ENCODE results near the gene CAMSAP2.

CAMSAP2 gene

DNA sequence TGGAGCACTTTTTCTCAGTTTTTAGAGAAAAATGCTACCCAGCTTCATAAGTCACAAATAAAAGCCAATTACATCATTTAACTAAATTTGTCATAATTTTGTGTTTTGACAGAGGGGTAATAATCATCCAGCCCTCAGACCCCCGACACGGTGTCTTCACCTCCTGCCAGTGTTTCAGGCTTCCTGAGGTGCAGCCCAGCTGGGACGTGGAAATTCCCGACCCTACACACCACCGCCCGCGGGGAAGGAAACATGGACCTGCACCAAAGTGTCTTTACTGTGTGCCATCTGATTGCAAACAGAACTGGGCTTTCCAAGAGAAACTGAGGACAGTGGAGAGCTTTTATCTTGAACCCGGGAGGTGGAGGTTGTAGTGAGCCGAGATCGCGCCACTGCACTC lies 148.3 kb downstream of the CAMSAP2 start:
- DNase-seq, result no peak

DNA sequence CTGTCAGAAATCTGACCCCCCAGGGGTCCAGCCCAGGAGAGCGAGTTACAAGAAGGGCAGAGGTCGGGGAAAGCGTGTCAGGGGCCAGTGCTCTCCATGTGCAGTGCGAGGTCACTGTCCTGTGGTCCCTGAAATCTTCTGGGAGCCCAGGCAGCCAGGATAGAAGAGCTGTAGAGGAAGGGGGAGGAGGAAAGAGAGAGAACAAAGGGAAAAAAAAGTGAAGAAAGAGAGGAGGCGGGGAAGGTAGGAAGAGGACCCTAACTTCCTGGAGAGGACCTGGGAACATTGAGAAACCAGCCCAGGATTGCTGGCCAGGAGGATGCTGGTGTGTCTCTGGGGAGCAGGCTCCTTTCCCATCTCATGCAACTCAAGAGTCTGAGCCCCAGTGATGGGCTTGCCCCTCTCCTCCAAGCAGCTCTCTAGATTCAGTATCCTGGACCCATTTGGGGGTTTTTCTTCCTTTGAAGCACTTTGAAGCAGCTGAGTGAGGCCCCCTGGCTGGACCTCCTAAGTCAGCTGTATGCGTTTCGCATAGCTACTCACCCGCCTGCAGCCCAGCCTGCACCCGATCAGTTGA lies 149.2 kb downstream of the CAMSAP2 start:
- no peak for DNase-seq

DNA sequence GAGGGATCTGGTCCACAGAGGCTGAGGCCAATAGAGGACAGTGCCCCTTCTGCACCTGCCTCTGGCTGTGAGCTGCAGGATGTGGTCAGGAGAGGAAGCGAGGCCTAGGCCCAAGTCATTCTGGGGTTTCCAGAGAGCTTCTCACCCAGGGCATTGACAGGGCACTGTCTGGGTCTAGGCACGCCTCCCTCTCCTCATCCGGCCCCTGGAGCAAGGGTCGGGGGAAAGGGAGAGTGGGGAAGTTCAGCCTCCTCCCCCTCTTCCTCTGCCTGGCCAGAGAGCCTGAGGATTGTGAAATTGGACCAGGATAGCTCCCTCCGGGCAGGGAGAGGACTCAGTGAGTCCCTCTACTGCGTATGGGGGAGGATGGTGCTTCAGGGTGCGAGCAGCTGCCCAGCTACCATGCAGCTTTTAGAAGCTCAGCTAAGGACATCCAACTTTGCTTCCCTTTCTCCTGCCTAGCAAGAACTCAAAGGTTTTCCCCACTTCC lies 149.7 kb downstream of the CAMSAP2 start:
- peak; percentile 93 for DNase-seq

DNA sequence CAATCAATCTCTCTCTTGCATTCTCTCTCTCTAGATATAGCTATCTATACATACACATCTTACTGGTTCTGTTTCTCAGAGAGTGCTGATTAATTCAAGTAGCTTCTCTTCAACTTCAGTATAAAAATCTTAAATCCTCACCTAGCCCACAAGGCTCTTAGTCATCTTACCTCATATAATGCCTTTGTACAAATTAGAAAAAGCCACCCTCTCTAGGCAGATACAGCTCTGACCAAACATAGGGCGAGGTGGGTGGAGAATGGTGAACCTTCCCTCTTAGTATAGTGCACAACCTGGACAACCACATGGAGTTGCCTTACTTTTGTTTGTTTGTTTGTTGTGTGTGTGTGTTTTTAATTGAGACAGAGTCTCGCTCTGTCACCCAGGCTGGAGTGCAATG lies 150.9 kb downstream of the CAMSAP2 start:
- DNase-seq, result no peak

DNA sequence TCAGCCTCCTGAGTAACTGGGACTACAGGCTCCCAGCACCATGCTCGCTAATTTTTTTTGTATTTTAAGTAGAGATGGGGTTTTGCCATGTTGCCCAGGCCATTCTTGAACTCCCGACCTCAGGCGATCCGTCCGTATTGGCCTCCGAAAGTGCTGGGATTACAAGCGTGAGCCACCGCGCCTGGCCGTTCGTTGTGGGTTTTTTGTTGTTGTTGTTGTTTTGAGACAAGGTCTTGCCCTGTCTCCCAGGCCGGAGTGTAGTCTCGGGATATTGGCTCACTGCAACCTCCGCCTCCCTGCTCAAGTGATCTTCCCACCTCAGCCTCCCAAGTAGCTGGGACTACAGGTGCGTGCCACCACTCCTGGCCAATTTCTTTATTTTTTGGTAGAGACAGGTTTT lies 151.3 kb downstream of the CAMSAP2 start:
- DNase-seq, result no peak

DNA sequence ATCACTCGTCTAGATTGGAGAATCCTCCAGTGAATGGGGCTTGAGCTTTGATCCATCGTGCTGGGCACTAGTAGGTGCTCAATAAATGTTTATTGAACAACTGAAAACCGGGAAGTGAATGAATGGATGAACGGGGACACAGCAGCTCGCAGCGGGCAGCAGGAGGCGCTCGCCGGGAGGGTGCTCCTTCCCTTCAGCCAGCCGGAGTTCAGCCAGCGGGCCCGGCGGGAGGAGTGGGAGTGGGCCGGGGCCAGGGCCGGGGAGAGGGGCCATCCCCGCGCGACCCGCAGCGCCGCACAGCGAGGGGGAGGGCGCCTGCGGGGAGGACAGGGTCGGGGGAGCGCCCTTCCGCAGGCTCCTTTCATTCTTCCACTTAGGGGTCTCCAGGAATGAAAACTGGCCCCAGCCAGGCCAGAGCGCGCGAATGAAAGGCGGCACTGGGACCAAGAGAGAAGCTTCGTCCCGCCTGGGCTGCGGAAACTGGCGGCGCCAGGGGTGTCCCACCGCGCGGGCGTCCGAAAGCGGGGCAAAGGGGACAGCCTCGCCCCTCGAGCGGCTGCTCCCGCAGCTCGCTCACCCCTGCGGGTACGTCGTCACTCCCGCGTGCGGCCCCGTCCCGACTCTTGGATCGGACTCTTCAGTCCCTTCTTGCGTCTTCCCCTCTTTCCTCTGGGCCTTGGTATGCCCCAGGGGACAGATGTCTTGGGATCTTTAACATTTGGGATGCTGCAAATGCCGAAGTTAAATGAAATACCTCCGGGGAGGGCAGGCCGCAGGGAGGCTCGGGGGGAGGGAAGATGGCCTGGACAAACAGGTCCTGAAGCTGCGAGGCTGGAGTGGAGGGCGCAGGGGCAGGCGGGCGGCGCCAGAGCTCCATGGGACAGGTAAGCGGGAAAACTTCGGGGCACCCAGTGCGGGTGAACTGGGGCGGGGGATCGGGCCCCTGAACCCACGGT lies 152.4 kb downstream of the CAMSAP2 start:
- no peak for DNase-seq

DNA sequence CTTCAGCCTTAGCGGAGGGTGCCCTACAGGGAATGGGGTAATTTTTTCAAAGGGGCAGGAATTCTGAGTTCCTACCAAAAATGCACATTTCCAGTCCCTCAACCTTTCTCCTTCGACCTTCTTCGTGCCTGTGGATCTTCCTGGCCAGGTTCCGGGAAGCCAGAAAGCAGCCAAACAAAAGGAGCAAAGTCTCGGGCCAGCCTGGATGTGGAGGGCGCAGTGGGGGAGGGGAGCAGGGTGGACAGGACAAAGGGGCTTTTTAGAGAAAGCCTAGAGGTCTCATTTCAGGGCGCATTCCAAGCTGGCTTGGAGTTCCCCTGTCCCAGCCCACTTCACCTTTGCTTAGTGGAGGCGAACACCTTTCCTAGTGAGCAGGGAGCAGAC lies 153.1 kb downstream of the CAMSAP2 start:
- DNase-seq, result no peak

DNA sequence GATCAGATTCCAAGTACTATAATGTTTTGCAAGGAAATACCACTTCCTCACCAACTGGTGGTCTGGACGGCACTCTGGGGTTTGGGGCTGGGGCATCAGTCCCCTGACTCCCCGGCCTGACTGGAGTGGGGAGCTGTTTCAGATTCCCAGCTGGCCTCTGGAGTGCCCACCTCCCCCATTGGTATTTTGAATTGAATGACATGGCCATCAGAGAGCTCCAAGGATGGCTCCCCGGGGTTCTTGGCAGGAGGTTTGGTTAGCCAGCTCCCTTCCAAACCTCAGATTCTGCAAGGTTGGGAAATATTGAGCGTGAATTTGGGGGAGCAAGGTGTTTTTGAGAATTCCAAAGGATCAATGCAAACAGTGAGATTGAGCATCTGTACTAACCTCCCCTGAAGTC lies 153.9 kb downstream of the CAMSAP2 start:
- DNase-seq, result peak; percentile 13

DNA sequence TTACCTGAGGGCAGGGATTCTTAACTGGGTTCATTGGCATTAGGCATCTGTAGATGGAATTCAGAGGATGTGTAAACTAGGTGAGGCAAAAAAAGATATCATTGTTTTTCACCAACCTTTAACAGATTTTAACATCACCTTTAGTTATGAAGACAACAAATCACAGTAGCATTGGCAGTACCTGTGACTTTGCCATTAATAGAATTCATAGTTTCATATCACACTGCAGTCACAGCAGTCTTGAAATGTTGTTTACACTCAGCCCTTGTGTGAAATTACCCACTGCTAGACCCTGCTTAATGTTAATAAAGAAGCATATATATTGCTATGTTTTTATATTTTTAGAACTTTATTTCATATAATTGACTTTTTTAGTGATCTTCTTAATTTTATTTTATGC lies 154.3 kb downstream of the CAMSAP2 start:
- DNase-seq, result no peak

DNA sequence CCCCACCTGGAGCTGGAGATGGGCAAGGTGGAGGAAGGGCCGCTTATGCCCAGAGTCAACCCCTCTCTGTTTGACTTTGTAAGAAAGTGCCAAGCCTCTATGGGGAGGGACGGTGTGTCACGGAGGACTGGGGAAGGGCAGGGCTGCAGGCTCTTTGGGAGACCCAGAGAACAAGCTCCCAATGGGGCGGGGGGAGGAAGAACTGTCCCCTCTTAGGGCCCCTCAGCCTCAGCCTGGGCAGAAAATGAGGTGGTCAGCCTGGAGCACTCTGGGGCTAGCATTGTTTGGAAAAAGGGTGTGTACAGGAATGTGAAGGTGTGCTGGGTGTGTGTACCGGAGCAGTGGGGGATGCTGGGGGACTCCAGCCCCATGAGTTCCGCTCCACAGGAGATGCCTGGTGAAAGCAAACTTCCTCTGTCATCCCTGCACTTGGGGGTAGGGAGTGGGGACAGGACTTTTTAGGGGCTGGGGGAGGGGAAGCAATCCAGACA lies 154.8 kb downstream of the CAMSAP2 start:
- DNase-seq, result no peak

DNA sequence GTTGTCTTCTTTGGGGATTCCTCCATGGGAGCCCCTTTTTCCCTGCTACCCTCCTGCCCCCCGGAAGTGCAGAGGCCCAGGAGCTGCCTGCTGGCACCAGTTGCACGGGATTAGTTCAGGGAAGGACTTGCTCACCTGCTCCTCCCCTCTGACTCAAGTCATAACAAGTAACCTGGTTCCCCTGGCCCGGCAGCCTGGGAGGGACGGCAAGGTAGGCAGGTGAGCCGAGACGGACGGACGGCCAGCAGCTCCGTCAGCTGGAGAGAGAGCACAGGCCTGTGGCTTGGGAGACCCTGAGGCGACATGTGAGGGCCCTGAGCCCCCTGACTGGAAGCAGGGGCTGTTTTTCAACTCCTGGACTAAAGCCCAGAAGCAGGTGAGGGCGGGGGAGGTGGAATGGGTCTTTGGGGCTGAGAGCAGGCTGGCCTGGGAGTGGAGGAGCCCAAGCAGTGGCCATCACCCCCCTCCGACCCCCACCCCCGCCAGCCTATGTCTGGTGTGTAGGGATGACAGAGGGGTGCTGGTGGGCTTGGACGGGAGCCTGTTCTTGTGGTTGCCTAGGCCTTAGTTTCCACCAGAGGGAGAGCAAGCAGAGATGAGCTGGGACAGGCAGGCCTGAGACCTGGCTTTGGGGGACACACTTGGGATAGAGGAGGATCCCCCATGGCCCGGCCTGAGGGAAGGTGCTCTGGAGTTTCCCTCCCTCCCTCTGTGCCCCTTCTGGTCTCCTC lies 156.2 kb downstream of the CAMSAP2 start, which contains the start of gene INAVA:
TSS of gene INAVA (plus strand) at position 189 of the 731 bp plus-strand sequence. CDS start 3,501 bp downstream, outside the sequence.
- DNase-seq, result no peak

DNA sequence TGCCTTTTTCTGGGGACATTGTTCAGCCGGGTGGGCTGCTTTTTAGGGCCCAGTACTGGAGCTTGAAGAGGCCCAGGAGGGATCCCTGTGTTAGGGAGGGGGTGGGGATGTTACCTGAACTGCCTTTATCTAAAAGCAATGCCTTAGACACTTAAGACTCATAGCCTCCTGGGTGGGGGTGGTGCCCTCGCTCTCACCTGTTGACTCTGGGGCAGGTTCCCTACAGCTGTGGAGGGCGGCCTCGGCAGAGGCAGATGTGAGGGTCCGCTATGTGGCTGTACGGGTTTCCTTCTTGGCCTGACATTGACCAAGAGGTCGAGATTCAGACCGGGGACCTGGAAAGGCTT lies 156.7 kb downstream of the CAMSAP2 start:
- no peak for DNase-seq

DNA sequence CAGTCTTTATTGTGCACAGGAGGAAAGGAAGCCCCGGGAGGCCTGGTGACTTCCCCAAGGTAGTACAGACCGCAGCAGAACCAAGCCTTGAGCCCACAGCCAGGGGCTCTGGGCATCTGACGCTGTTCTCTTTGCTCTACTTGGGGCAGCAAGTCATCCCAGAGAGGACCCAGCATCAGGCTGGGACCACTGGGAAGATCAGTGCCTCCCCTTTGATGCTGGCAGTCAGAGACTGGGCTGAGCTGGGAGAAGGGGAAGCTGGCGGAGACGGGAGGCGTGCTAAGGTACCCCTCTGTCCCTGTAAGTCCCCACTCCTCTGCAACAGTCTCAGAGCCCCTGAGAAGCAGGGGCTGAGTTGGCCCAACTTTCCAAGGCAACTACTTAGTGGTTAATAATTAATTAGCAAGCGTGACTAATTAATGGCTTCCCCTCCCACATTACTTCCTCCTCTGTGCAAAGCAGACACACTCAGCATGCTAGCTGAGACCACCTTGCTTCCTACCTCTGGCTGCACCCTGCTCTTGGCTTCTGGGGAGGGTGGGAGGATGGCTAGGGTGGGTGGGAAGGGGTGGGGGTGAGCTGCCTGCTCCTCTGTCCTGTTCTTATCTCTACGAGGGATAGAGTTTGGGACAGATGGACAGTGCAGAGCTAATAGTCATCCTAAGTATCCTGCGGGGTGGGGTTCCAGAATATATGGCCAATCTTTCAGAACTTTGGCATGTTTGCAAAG lies 157.3 kb downstream of the CAMSAP2 start:
- DNase-seq, result no peak

DNA sequence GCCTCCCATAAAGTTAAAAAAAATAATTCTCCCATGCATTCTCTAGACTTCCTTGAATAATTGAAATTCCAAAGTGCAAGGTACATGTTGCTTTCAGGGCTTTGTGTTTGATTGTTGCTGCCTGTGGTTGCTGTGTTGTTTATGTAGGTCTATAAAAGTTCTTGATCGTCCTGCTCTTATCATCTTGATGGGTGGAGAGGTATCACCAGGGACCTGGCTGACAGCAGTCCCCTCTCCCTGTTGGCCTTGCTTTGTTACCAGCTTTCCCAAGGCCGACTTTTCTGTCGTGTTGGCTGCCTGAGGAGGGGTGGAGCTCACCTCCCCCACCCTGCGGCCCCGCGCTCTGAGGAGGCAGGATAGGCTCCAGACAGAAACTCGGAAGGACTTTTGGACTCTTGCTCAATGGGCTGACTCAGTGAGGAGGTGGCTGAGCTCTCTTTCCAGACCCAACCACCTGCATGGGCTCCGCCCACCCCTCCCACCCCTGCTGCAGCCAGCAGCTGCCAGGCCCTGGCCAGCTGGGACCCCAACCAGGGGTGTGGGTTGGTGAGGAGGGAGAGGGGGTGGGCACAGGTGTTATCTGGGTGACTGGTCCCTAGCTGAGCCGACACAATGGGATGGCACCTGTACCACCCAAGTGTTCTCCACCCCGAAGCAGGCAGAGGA lies 158.0 kb downstream of the CAMSAP2 start:
- DNase-seq, result peak; percentile 70

DNA sequence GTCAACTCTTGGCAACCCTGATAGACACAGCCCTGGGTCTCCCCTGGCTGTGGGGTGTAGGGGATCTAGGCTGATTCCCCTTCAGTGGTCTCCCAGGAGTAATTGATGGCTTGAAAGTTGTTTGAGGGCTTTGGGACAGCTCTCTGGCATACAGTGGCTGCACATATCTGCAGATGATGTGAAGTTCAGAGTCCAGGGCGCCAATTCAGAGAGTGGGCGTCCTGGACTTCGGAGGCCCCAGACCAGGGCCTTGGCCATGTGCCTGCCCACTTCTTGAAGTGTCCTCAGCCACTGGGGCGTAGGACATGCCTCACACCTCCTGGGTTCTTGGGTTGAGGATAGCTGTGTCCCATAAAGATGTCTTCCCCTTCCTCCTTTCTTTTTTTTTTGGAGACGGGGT lies 158.6 kb downstream of the CAMSAP2 start:
- DNase-seq, result no peak

DNA sequence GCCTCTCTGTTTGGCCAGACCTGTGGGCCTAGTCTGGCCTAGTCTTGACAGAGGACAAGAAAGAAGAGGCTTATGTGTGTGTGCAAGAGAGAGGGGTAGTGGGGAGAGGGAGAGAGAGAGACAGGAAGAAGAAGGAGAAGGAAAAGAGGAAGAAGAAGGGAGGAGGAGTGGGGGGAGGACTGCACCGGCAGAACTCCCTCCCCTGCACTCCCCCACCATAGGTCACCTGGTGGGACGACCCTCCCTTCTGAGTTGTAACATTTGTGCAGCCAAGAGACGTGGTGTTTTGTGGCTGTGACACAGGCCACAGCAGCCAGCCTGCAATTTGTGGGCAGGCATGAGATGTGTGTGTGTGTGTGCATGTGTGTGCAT lies 160.3 kb downstream of the CAMSAP2 start:
- peak; percentile 64 for DNase-seq

DNA sequence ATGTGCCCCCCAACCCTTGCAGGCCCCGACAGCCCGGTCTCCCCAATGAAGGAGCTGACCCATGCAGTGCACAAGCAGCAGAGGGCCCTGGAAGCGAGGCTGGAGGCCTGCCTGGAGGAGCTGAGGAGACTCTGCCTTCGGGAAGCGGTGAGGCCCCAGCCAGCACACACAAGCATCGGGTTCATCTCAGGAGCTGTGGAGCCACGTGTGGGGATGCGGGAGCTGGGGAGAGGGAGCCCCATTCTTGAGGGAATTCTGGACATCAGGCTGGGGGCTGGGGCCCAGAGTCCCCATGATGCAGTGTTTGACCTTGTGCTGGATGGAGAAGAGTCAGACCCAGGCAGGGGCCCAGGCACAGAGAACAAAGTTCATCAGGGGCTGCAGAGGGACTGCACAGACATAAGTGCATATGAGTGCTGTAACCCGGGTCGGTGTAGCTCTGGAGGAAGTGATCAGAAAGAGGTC lies 160.8 kb downstream of the CAMSAP2 start:
- DNase-seq, result no peak

DNA sequence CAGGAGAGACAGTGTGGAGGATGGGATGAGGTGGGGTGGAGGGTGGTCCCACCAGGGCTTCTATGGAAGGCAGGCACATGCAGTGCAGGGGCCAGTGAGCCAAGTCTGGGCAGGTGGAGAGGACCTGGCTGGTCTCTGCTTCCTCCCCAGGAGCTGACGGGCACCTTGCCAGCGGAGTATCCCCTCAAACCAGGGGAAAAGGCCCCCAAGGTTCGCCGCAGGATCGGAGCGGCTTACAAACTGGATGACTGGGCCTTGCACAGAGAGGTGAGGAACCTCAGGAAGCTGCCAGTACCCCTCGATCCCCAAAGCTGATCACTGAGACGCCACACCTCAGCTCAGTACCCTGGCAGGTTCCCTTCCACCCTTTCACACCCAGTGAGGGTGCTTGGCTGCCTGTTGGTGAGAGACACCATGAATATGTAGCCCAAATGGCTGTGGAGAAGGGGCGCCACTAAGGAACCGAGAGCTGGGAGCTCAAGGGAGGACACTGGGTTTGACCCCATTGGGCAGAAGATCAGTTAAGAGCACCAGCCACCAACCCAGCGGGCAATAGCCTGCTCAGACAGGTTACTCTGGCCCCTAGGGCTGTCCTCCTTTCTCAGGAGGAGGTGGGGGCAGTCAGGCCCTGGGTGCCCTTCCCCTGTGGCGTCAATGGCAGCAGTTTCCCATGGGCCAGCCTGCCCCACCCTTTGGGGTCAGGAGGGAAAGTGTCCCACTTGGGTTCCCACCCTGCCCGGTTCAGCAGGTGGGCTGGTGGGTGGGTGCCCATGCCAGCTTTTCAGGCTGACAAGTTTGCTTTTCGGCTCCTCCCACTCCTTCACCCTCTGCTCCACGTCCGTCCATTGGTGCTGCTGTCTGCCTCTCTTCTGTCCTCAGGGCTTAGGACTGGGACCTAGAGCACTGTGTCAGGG lies 161.5 kb downstream of the CAMSAP2 start:
- DNase-seq, result no peak

DNA sequence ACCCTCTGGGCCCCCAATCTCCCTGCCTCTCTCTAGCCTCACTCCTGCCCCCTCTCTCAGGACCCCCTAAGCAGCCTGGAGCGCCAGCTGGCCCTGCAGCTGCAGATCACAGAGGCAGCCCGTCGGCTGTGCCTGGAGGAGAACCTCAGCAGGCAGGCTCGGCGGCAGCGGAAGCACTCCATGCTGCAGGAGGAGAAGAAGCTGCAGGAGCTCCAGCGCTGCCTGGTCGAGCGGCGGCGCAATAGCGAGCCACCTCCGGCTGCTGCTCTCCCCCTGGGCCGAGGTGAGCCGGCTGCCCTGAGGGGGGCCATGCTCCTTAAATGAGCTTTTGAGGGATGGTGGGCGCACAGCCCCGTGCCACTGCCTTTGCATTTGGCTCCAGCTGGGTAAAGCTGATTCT lies 162.2 kb downstream of the CAMSAP2 start:
- DNase-seq, result no peak

DNA sequence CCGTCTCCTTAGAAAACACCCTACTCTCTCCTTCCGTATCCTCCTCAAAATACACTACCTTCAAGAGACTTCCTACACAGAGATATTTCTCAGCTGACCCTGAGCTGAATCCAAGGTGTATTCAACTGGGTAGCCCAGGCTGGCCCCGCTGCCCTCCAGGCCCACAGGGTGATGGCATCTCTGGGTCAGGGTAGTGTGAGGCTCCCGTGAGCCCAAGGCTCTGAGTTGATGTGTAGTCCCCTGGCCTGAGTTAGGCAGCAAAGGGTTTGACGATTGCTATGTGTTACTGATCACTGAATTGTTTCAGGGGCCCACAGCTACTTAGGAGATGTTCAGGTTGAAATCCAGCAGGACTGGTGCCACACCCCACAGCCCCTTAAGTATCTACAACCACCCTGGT lies 162.7 kb downstream of the CAMSAP2 start:
- DNase-seq, result no peak

Measured in GF-D8 (cell line).